AG04450 (cell line): Measurements from ENCODE around the gene CEP120. TPM values are rescaled to one million over a fixed set of nuclear protein-coding genes. Genes with fewer than 3 reads are reported as not detected.
A peak's percentile ranks its signal among the peaks of the same experiment; 100 is the strongest.
"Not testable (repeated sequence)": the region's sequence is repeated elsewhere in the genome, so short reads cannot be mapped to it uniquely, and the experiment has no call there.

Experiments used
- CTCF ChIA-PET: fragments of 300-600, 350-600 bp; formaldehyde crosslinking; extraction: SDS; loops from one replicate; lab custom pipeline; 2022; ENCODE audit warnings: antibody characterized with exemption, inconsistent platforms; lab: Charles Lee
- POLR2A ChIA-PET: fragments of 350-600 bp; formaldehyde crosslinking; extraction: SDS; loops from one replicate; lab custom pipeline; 2021; ENCODE audit warnings: antibody characterized with exemption, inconsistent platforms; lab: Yijun Ruan, JAX
- DNase-seq: peaks from one replicate; pipeline ENCODE4 v3.0.0-alpha.2; 2011; ENCODE audit warnings: low read depth, low spot score
- H3K27ac ChIP-seq: one replicate; pipeline ENCODE4 v1.5.1; 2012; ENCODE audit warnings: low read depth, low read length, control low read depth
- H3K27me3 ChIP-seq: one replicate; pipeline ENCODE4 v1.6.0; 2012; ENCODE audit warnings: low read length; ENCODE audit not compliant: control insufficient read depth, insufficient read depth
- H3K4me3 ChIP-seq: 2 replicates; pipeline ENCODE4 v1.5.1; 2011; ENCODE audit warnings: mild to moderate bottlenecking, low read depth, low read length, control low read depth
- H3K9me3 ChIP-seq: 2 replicates; pipeline ENCODE4 v1.5.1; 2012; ENCODE audit warnings: low read length; ENCODE audit not compliant: control insufficient read depth, insufficient read depth
- polyA plus RNA-seq: library from polyadenylated mRNA; depleted of rRNA; stranded (reverse); fragments of >200 nt; gene quantifications from 2 replicates; pipeline ENCODE4 v1.2.3, GENCODE V29; 2011
- TF ChIP-seq, protein P1 (sequence below): IDR thresholded peaks from 2 replicates; pipeline ENCODE4 v1.5.1; 2011; ENCODE audit warnings: low read depth, low read length, control low read depth, inconsistent platforms

CEP120 gene
- polyA plus RNA-seq, 1 experiment = 27.2 TPM

DNA sequence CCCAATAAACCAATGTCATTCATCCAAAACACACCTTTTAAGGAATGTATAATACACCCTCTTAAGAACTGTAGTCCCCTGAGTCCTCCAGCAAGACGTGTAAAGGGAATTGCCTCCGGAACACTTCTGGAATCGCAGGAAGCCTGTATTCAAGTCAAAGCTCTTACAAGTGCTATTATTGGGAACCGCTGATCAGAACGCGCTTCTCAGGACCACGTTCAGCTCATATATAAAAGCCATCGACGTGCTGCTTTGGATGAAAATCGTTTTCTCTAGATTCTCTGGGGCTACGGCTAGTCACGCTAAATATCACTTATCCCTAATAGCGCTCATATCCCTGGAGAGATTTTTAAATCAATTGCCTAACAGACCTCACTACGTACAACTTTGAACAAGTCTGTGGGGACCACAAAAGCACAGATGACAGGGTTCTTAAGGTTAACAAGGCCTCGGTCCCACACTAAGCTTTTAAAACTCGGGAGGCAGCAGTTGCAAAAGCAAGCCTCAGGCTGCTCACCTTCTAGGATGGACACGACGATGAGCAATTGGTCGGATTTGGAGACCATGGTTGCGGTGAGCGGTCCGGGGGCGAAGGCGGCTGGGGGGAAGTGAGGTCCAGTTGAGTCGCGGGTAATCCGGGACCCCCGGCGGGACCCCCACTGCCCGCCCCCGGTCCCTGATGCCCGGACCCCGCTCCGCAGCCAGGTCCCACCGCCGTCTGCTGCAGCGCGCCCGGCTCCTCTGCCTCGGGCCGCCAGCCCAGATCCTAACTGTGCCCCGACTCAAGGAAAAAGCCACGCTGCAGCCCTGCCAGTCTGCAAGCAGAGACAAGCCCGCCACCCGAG is 548 bp downstream of the CEP120 start:
- POLR2A ChIA-PET = interaction anchor here (0.7 to 2.0 kb wide), 6 partner anchors 63 to 188 kb away, joined by 3 to 26 read pairs (median 5); partner anchors contain the start of gene CSNK1G3
- Histone ChIP-seq H3K9me3 (no peaks in the 10 kb centered on the region), H3K27me3 (no peaks in the 10 kb centered on the region), H3K4me3 (peak overlapping the region; percentile 82), H3K27ac (no peak overlapping the region)
- no peak for DNase-seq
- TF ChIP-seq, protein P1, sequence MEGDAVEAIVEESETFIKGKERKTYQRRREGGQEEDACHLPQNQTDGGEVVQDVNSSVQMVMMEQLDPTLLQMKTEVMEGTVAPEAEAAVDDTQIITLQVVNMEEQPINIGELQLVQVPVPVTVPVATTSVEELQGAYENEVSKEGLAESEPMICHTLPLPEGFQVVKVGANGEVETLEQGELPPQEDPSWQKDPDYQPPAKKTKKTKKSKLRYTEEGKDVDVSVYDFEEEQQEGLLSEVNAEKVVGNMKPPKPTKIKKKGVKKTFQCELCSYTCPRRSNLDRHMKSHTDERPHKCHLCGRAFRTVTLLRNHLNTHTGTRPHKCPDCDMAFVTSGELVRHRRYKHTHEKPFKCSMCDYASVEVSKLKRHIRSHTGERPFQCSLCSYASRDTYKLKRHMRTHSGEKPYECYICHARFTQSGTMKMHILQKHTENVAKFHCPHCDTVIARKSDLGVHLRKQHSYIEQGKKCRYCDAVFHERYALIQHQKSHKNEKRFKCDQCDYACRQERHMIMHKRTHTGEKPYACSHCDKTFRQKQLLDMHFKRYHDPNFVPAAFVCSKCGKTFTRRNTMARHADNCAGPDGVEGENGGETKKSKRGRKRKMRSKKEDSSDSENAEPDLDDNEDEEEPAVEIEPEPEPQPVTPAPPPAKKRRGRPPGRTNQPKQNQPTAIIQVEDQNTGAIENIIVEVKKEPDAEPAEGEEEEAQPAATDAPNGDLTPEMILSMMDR = no peak
- CTCF ChIA-PET = interaction anchor here (0.6 to 3.7 kb wide), 51 partner anchors 10 to 928 kb away, joined by 3 to 82 read pairs (median 6); partner anchors contain the start of gene CSNK1G3

DNA sequence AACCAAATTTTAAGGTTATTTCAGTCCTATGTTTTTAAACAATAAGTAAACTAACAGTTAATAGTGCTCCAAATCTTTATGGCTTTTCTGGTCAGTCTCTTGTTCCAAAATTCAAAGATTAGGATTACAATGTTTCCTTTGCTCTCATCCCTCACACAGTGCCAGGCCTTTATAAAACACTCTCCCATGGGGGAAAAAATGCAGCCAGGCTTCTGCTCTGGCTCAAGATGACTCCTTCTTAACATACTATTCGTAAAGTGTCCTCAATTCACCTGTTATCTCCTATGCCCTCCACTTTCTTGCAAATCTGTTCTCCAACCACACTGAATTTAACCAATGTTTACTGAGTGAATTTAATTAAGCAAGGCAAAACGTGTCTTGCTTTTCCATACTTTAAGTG is 1.4 kb downstream of the CEP120 start:
- CTCF ChIA-PET = interaction anchor here (0.9 to 3.7 kb wide), 8 partner anchors 14 to 921 kb away, joined by 3 to 82 read pairs (median 9); no protein-coding TSS in a partner anchor

DNA sequence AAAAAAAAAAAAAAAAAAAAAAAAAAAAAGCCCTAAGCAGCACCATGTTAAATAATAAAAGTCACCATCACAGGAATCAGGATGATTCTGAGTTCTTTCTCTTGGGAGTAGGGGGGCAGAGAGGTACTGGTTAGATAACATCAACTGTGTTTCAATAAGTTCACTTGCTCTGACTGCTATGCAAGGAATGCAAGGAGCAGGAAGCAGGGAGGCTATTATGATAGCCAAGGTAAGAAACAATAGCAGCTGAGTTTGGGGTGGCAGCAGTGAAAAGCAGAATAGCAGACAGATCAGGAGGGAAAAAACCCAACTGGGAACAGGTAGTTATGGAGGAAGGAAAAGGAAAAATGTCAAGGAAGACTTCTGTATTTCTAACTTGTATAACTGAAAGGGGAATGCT is 8.2 kb downstream of the CEP120 start:
- no peaks in the 10 kb centered on the region for H3K27me3 ChIP-seq
- H3K27ac ChIP-seq = no peak overlapping the region
- no peak for DNase-seq
- TF ChIP-seq, protein P1 = no peak
- H3K4me3 ChIP-seq = no peak overlapping the region
- H3K9me3 ChIP-seq = no peaks in the 10 kb centered on the region
- CTCF ChIA-PET = interaction anchor here (0.6 to 0.7 kb wide), 2 partner anchors 9 to 15 kb away, joined by 3 to 5 read pairs; no protein-coding TSS in a partner anchor
- POLR2A ChIA-PET = no interaction called here

More for the DNA sequence above, 1.4 kb downstream of the CEP120 start:
- no peak for DNase-seq
- Histone ChIP-seq H3K4me3 (peak overlapping the region; percentile 82), H3K9me3 (no peaks in the 10 kb centered on the region), H3K27me3 (no peaks in the 10 kb centered on the region), H3K27ac (no peak overlapping the region)
- POLR2A ChIA-PET = interaction anchor here (1.2 to 1.4 kb wide), 2 partner anchors 87 to 90 kb away, joined by 3 to 5 read pairs; partner anchors contain the start of gene CSNK1G3
- TF ChIP-seq, protein P1 = no peak

DNA sequence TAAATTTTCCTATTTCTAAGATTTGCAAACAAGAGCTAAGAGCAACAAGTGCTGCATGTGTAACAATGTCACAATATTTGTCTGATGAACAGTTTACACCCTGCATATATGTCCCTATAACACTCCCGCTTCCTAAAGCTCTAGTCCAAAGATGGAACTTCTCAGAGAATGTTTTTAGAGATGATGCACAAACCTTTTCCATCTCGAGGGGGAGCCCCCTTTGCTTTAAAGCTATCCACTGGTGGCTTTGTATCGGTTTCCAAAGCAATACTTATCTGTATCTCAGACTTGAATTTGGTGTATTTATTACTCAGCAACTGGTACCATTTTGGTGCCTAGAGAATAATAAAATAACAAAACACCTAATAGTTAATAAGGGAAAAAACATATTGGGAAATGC is 11.0 kb downstream of the CEP120 start:
- Histone ChIP-seq H3K9me3 (no peaks in the 10 kb centered on the region), H3K27me3 (no peaks in the 10 kb centered on the region), H3K4me3 (no peak overlapping the region), H3K27ac (no peak overlapping the region)
- TF ChIP-seq, protein P1 = no peak
- DNase-seq = no peak
- CTCF ChIA-PET = interaction anchor here (1.6 to 2.2 kb wide), 2 partner anchors 11 to 198 kb away, joined by 5 to 8 read pairs; partner anchors contain the start of gene CEP120
- POLR2A ChIA-PET = no interaction called here

DNA sequence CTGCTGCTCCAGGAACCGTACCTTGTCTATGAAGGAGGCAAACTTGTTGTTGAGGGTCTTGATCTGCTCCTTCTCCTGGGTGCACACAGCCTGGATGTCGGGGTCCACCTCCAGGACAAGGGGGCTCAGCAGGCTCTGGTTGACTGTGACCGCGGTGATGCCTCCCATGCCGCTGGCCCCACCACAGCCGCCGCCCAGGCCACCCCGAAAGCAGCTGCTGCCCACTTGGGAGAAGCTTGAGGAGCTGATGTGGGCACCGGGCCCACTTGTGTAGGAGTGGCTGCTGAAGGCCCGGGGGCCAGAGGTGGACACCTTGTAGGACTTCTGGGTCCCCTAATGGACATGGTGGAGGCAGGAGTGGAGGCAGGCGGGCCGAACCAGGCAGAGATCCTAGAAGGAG is 21.2 kb downstream of the CEP120 start:
- POLR2A ChIA-PET, H3K27me3 ChIP-seq, H3K4me3 ChIP-seq, H3K27ac ChIP-seq, DNase-seq, H3K9me3 ChIP-seq: not testable (repeated sequence)
- CTCF ChIA-PET = interaction anchor here (1.1 kb wide), 1 partner anchor 208 kb away, joined by 3 read pairs; no protein-coding TSS in a partner anchor
